Kidney tubule cell (primary cell): ENCODE measurements around the gene ITPKB.

Source experiments
- DNase-seq: peaks from one replicate; pipeline ENCODE4 v3.0.0-alpha.2; 2018; ENCODE audit warnings: low spot score

ITPKB gene

DNA sequence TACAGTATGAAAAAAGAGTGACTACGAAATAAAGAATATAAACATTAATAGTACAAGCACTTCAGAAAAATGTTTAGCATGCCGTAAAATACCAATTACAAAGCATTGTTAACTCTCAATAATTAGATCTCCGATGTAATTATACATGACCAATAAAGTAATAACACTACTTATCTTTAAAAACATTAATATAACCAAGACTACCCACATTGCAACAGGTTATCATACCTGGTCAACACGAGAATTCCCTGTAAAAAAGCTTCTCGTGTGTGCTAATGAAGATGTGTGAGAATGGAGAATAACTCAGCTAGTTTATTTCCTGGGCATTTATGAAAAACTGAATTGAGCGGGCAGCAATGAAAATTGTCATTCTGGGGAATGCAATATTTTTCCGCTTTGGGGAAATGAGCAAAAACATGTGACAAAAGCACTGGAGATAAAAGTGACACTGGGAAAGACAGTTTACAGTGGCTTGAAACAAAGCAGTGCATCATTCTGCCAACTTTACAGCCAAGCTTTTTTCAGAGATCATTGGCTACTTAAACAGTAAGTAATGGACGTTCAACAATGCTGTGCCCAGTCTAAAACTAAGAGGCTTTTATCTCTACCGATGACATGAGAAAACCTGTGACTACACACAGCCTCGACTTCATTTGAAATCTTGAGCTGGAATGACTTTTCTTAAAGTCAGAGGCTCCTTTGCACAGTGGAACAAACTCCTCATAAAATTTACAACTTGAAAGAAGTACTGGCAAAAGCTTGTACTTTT is 34.7 kb downstream of the ITPKB start:
- no peak for DNase-seq

DNA sequence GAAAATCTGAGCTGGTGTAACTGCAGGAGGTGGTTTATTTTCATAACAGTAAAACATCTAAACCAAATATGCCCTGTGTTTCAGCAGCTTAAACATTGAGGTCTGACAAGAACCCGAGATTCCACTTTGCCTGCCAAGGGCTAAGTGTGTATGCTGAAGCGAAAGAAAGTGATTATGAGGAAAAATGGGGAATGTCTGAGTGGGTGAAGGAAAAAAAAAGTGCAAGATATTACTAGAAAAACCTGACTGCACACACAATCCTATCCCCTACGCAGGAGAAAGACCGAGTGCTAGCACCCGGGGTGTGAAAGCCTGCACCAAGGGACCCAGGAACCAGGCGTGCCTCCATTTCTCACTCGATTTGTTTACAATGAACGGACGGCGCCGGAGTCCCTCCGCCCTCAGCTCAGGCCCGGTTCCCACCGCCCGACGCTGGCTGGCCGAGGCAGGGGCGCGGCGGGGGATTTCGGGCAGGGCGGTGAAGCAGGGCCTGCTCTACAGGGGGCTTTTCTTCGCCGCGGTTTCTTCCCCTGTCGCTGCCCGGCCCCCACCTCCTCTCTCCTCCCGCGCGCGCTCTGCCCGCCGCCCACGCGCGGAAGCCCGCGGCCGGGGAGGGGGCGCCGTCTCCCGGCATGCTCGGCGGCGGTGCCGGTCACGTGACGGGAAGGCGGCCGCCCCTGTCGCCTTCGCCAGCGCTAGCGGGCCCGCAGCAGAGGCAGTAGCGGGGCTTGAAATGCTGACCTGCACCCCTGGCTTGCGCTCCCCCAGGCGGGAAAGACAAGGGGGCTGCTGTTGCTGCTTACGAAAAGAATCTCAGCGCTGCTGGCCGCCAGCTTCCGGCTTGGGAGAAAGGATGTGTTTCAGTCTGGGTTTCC is 35.9 kb downstream of the ITPKB start:
- DNase-seq = peak; percentile 61

DNA sequence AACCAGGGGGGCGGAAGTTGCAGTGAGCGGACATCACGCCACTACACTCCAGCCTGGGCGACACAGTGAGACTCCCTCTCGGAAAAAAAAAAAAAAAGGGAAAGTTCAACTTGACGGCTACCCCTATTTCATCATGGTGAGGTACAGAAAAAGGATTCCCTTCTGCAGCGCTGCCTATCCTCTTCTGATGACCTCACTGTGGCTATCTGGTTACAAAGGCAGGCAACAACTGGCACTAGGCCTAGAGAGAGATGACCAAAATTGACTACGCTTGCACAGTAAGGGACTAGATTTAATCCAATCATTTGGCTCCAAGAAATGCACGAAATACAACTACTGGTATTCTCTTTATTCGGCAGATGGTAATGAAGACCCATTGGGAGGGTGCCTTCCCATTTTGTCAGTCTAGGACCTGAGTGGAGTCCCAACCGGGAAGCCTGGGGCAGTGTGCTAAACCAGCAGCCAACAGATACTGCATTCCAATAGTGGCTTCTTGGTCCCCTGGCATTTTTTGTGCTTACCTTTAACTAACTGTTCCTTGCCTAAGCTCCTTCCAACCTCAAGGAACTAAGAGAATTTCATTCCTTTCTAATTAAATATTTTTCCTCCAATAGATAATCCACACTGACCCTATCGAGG is 36.6 kb downstream of the ITPKB start:
- DNase-seq = peak; percentile 7

DNA sequence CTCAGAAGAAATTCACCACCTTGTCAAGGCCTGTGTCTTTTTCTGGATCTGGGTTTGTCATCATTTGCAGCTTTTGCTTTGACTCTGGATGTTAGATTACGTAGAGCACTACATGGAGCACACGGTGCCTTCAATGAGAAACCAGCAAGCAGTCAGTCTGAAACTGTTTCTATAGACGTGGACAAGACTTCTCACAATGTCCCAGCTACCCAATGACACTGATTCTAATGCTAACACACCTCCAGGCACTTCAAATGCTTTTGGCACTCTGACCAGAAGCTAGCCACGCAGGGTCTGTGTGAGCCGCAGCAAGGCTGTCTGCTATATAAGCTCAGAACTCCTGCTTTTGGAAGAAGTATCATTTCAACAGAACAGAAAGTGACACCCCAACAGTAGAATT is 38.2 kb downstream of the ITPKB start:
- DNase-seq = no peak

DNA sequence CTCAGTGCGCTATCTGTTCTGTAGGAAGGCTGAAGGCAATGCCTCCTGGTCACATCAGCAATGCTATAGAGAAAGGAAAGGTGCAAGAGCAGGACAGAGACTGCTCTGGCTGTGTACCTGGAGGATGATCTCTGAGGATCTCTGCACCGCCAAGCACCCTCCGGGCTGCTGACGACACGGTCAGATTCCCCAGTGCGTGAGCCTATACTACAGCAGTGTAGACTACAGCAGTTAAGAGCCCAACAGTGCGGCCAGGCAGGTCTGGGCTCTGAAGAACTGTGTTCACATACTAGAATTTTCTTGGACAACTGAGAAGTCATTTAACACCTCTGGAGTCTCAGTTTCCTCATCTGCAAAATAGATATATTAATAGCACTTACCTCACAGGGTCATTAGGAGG is 39.9 kb downstream of the ITPKB start:
- DNase-seq = no peak

DNA sequence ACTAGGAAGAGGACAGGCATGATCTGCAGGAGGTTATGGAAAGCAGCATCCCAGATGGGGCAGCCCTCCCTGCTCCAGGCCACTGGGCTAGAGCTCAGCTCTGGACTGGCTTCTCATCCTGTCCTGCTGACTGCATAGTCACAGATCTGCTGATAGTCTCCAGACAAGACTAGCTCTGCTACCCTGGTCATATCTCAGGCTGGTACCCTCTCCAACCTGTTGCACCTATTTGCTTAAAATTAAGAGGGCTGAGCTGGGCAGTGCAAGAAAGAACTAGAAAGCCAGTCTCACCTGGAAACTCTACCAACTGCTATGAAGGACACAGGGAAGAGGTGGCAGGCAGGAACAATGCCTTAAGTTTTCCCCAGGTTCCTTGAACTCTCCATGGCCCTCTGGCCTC is 40.4 kb downstream of the ITPKB start:
- no peak for DNase-seq

DNA sequence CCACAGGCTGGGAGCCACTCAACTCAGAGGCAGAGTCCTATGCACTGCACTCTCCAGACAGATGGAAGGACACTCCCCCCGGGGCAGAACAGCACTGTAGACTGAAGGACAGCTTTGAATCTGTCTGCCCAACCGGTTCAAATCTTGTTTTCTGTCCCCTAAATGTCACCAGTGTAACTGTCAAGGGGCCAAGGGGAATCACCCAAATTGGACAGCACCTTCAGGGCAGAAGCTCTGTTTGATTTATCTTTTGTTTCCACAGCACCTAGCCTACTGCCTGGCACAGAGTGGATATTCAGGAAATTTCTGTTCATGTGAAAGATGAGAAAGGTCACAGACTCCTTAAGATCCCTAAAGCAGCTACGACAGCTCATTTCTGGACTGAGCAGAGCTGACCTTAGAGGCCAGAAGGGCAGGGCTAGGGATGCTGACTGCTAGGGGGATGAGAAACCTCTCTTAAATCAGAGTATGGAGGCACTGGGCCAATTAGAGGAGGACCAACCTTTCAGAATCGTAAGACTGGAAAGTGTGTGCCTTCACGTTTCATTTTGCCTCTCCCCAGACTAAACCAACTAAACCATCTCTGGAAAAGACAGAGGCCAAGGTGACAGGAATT is 41.0 kb downstream of the ITPKB start:
- no peak for DNase-seq

DNA sequence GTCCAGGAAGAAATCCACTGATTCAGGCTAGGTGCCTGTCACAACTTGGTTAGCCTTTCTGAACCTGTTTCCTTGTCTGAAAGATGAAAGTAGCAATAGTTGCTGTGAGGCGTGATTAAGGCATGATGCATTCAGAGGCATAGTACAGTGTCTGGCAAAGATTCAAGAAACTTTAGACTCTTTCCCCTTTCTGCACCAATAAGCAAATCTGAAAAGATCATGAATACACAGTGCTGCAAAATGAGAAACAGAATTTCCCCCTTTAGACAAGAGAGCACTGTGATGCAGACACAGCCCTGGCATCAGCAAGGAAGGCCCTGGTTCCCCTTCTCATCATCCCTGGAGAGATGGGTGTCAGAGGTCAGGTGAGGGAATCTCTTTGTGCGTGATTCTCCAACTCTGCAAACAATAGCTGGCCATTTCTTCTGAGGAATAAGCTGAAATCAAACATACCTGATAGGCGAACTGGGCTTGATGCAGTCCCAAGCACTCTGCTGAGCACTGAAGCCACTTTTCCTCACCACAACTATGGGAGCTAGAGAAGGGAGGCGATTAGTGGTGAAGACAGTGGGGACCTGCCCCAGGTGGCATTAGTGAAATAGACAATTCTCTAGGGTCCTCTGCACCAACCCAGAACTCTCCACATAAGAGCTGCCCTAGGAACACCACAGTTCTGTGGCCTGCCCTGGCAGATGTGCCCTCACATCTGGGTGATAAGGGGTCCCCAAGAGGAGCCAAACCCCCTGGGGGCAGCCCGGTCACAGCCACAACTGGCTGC is 41.7 kb downstream of the ITPKB start:
- peak; percentile 91 for DNase-seq

DNA sequence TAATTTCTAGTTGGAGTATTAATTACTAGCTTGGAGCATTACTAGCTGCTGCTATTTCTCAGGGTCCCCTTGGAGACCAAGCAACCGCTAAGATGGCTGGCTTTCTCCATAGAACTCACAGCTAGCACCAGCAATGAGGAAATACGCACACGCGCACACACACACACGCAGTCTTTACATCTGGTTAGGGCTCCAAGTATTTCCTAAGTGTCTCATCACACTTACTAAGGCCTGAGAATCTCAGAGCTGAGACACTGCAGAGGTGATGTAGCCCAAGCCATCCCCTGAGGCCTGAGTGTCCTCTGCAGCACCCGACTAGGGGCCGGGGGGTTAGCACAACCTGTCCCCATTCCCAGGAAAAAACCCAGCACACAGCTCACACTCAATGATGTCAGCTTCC is 42.5 kb downstream of the ITPKB start:
- no peak for DNase-seq

DNA sequence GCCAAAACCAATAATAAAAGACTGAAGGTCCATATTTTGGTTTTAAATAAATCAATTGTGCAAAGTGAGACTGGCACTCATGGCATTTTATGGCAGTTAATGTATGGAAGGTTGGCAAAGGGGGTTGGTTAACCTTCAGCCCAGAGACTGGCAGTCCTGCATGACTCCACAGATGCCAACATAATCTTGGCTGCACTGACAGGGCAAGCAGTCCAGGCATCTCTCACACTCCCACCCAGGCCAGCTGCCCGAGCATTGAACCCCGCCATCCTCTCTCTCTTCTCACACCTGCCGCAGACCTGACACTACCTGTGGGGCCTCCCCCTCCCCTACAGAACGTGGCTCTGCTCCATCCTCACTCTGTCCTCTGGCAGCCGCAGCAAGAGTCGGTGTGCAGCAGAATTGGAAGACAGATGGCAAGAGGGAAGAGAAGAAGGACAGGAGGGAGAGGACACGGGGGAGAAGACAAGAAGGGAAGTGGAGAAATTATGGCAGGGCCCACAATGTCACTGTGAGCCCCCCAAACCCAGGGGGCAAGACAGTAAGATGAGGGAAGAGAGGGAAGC is 43.7 kb downstream of the ITPKB start:
- DNase-seq = no peak

DNA sequence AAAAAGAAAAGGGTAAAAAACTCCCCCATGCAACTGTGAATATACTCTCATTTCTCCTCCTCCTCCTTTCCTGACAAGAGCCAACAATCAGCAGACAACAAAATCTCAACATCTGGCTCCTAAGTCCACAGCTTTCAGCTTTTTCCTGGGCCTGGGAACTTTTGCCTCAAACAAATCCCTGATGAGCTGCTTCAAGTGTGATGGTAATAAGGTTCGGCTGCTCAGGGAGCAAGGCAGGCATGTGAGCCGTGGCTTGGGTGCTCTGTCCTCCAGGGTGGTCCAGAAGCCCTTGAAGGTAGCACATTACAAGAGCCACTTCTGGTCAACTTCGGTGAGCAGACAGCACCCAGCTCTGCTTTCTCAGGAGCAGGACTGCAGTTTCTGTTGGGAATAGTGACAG is 46.3 kb downstream of the ITPKB start:
- no peak for DNase-seq

DNA sequence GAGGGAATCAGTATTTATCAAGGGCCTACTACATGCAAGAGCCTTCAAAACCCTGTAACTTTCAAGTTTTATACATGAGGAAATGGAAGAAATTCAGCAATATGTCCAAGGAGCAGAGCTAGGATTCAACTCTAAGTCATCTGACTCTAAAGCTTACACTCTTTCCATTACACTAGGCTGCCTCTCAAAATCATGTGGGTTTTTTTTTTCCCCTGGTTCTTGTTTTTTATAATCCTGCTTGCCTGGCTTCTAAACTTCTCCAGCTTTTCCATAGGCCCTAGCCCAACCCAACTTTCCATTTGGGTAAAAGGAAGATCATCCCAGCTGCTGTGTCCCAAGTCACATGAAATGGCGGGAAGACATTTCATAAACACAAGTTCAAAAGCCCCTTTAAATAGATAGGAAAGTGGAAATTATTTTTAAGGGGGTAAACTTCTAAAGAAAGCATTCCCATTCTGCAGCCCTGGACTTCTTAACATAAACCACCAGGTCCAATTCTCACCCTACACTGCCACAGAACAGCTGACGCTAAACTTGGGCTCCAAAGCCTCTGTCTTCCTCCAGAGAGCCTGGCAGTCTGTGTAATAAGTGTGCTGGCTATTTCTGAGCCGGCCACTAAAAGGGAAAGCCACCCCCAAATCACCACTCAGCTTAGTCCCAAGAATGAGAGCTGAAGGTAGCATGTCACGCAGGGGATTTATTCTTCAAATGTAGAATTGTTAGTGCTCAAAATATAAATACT is 46.9 kb downstream of the ITPKB start:
- no peak for DNase-seq

DNA sequence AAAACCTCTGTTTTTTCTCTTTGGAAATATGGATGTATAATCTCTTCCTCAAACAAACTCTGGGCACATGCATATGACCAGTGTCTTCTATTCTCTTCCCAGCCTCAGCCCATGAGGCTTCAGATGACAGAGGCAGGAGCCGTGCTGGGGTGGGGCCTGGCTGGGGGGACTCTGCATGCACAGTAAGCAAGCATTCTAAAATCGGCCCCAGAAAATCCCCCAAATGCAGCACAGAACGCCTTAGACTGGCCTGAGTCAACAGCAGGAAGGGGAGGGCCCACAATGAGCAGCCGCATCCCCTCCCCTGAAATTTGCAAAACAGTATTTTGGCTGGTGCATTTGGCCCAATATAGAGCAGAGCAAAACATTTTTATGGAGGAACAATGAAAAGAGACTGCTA is 47.8 kb downstream of the ITPKB start:
- DNase-seq = no peak

DNA sequence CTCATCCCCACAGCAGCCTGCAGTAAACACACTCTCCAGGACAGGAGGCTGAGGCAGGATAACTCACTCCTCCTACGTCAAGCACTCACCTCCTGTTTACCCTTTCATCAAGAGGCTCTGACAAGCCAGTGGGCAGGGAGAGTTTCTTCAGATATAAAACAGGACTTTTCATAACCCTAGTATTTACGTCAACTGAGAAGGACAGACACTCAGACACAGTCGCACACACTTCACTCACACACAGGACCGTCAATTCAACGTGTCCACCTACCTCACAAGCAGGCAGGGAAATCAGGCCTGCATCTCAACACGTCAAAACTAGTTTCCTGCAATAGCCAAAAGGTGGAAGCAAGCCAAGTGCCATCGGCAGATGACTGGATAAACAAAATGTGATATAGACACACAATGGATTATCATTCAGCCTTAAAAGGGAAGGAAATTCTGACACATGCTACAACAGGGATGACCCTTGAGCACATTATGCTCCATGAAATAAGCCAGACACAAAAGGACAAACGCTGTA is 48.6 kb downstream of the ITPKB start:
- DNase-seq = no peak

DNA sequence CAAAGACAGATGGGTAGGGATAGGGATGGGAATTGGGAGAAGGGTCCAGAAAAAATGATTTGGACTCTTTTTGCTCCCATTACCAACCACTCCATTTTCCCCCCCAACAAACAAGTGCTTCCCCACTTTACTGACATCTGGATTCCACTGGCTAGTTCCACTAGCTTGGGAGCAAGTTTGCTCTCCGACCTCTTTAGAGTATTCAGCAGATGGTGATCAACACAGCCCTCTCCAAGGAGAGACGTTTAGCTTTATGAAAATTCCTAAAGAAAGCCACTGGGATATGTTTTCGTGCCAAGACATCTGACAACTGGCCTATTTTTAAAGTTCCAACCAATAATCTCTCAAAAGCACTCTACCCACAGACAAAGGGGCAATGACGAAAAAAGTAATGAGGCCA is 50.3 kb downstream of the ITPKB start:
- DNase-seq = no peak

DNA sequence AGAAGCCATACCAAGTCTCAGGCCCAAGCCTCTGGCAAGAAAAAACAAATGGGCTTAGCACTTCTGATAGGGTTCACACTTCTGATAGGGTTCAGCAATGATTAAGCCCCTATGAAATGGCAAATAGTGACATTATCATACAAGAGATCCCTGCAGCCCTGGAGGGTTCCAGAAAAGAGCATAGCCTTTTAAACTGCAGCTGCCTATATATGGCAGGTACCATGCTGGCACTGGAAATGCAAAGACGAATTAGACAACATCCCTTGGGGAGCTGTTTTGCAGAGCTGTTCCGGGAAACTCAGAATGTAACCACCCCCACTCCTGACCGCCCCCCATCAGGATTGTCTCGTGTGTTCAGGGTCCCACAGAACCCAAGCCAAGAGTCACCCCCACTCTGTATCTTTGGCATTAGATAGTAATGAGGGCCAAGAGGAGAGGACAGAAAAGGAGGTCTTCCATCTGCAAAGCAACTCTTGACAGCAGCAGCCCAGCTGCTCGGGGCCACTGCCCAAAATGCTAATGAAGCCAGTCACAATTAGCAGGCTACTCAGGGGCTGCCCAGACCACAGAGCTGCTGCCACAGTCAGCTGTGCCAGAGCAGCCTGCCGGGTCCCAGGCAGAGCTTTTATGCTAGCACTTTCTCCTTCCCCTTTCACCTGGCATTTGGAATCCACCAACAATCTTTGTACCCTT is 50.9 kb downstream of the ITPKB start:
- no peak for DNase-seq

DNA sequence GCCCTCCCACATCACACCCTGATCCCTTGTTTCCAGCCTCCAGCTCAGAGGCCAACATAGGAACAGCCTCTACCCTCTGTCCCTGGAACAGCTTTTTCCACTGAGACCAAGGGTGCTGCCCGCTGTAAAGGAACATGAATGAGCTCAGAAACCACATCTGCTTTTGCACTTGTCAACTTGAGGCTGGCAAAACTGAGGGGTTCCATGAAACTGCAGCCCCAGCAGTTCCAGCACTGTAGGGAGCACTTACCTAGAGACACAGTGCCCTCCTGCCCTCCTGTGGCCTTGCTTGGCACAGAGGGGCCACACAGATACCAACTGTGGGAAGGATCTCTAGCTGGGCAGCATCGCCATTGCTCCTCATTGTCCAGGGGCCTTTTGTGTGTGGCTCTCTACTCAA is 51.7 kb downstream of the ITPKB start:
- no peak for DNase-seq

DNA sequence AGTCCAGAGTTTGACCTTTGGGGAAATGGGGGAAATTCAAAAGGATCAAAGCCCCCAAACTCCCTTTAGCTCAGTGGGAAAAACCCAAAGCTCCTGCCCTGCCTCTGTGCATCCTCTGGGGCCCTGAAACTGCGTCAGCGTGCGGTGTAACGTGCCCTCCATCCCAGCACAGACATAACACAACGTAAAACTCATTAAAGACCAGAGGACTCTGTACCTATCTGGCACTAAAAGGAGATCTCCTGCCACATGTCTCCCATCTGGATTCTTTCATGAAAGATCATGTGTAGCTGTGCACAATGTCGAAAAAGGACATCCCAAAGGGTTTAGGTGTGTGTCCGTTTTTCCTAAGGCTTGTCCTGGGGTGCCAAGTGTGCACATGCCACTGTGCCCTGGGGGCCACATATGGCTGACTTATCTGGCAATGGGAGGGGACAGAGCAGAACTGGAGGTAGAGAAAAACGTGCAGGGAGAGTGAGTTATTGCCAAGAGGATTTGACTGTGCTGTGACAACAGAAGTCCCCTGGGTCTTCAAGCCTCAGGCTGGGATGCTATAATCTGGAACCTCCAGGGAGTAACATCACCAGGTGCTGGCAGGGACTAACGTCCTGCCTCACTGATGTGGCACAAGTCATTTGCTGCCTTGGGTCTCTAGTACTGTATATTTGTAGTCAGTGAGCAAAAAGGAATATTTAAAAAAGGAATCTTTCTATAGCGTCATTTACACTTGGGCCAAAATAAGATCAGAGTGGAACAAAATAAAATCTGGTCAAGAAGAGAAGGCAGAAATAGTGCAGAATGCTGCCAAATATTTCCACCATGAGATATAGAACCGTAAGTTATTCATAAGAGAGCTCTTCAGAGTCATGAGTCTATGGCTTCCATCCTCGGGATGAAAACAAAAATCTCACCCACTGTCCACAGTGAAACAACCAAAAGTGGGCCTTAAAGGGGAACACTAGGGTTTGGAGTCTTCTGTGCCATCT is 52.3 kb downstream of the ITPKB start:
- DNase-seq = no peak
